ENCODE results near the gene CNOT6. TPM values are rescaled to one million over a fixed set of nuclear protein-coding genes. Genes with fewer than 3 reads are reported as not detected.

Gene CNOT6
- total RNA-seq, 4 donors from 2014 or later: 14.6 to 20.0 (median 19.3) TPM

DNA sequence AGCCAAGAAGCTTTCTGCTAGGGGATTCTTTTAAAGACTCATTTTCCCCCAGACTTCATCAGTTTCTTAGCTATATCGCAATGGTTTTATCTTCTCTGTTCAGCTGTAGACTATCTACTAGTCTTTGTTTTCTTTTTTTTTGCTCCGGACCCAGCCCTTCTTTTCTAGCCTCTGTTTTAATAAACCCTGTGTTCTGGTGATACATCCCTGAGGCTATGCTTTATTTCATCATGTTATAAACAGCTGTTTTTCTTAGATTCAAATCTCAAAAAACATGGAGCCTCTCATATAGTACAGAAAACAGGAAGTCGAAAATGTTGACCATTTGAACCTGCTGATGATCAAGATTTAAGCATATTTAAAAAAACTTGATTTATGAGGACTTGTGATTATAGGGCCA, 59.4 kb downstream of the CNOT6 start:
- WGBS, 2 donors (ENCODE audit: low coverage in 1 of 2): 94 to 100% methylated on average over 3 of the region's 3 CpGs
- Histone ChIP-seq H3K4me1 (peaks cover 0 to 4% (median 0%) of the 10 kb centered on the region in 4 donors), H3K27ac (no peak overlapping the region), H3K4me3 (no peak overlapping the region), H3K9me3 (no peaks in the 10 kb centered on the region), H3K27me3 (no peaks in the 10 kb centered on the region), H3K36me3 (peaks cover 0 to 34% (median 9%) of the 10 kb centered on the region in 4 donors)
- TF ChIP-seq EP300 (IDR thresholded peaks at IDR 0.05; ENCODE audit: low read depth) (no peak), POLR2AphosphoS5 (IDR thresholded peaks at IDR 0.05) (no peak), POLR2A (IDR thresholded peaks at IDR 0.05) (no peak)
- TF ChIP-seq, protein P1, sequence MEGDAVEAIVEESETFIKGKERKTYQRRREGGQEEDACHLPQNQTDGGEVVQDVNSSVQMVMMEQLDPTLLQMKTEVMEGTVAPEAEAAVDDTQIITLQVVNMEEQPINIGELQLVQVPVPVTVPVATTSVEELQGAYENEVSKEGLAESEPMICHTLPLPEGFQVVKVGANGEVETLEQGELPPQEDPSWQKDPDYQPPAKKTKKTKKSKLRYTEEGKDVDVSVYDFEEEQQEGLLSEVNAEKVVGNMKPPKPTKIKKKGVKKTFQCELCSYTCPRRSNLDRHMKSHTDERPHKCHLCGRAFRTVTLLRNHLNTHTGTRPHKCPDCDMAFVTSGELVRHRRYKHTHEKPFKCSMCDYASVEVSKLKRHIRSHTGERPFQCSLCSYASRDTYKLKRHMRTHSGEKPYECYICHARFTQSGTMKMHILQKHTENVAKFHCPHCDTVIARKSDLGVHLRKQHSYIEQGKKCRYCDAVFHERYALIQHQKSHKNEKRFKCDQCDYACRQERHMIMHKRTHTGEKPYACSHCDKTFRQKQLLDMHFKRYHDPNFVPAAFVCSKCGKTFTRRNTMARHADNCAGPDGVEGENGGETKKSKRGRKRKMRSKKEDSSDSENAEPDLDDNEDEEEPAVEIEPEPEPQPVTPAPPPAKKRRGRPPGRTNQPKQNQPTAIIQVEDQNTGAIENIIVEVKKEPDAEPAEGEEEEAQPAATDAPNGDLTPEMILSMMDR (IDR thresholded peaks at IDR 0.05): no peak
- intact Hi-C loops (cut with DNase I; ENCODE audit: low total_unique reads) (no loop called here), in situ Hi-C loops (cut with MboI; ENCODE audit: low pct_ligation_motif_present in 1 of 4, low pct_unique_long_range_greater_than_20kb in 1 of 4, low sequenced_read_pairs in 3 of 4) (no loop called here)
- DNase-seq: no peak

DNA sequence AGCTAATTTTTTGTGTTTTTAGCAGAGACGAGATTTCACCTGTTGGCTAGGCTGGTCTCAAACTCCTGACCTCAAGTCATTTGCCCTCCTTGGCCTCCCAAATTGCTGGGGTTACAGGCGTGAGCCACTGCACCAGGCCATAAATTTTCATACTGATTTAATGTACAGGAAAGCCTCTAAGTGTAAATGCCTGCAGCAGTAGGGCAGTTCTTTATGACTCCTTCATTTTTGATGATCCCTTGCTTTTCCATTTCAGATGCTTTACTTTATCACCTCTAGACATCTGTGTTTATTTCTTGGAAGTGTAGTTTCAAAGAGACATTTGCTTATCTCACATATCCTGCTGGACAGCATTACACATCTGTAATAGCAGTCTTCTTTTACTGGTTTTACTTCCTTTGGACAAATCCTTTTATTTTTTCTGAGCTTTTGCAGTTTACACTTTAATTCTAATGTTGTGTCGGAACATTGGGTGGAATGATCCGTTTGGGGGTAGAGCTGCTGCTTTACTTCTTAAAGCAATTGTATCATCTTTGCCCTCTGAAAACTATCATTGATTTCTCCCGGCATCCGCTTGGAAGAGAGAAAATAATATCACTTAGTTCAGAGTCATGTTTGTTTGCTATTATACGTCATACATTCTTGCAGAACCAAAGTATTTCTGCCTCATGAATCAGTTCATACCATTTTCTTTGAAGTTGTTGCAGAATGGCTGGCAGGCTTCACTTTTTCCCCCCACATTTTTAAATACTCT, 61.2 kb downstream of the CNOT6 start:
- H3K27ac ChIP-seq: no peak overlapping the region
- H3K36me3 ChIP-seq: peaks cover 0 to 36% (median 9%) of the 10 kb centered on the region in 4 donors
- in situ Hi-C loops (cut with MboI; ENCODE audit: low pct_ligation_motif_present in 1 of 4, low pct_unique_long_range_greater_than_20kb in 1 of 4, low sequenced_read_pairs in 3 of 4): no loop called here
- no peak for DNase-seq
- H3K9me3 ChIP-seq: no peaks in the 10 kb centered on the region
- no peaks in the 10 kb centered on the region for H3K27me3 ChIP-seq
- intact Hi-C loops (cut with DNase I; ENCODE audit: low total_unique reads): no loop called here
- no peaks in the 10 kb centered on the region for H3K4me1 ChIP-seq
- H3K4me3 ChIP-seq: no peak overlapping the region
- 81% methylated on average over 7 of the region's 7 CpGs for WGBS, 2 donors (ENCODE audit: low coverage in 1 of 2)
- TF ChIP-seq, protein P1 (IDR thresholded peaks at IDR 0.05): no peak
- TF ChIP-seq POLR2A (IDR thresholded peaks at IDR 0.05) (no peak), EP300 (IDR thresholded peaks at IDR 0.05; ENCODE audit: low read depth) (no peak), POLR2AphosphoS5 (IDR thresholded peaks at IDR 0.05) (no peak)

DNA sequence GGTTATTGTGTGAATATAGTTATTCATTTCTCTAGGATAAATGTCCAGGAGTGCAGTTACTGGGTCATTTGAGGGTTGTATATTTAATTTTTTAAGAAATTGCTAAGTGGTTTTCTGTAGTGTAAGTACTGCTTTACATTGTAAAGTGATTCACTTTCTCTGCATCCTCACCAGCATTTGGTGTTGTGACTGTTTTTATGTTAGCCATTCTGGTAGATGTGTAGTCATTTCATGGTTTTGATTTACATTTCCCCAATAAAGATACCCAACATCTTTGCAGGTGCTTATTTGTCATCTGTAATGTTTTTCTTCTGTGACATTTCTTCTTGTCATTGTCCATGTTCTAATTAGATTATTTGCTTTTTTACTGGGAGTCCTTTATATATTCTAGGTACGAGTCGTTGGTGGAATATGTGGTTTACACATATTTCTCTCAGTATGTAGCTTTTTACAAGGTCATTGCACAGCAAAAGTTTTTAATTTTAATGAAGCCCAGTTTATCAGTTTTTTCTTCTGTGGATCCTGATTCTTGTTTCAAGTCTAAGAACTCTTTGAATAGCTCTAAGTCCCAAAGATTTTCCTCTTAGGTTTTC, 63.1 kb downstream of the CNOT6 start:
- intact Hi-C loops (cut with DNase I; ENCODE audit: low total_unique reads) (no loop called here), in situ Hi-C loops (cut with MboI; ENCODE audit: low pct_ligation_motif_present in 1 of 4, low pct_unique_long_range_greater_than_20kb in 1 of 4, low sequenced_read_pairs in 3 of 4) (no loop called here)
- 85 to 89% methylated on average over 2 of the region's 2 CpGs for WGBS, 2 donors (ENCODE audit: low coverage in 1 of 2)
- Histone ChIP-seq H3K9me3 (no peaks in the 10 kb centered on the region), H3K27me3 (no peaks in the 10 kb centered on the region), H3K27ac (no peak overlapping the region), H3K4me3 (no peak overlapping the region), H3K4me1 (no peaks in the 10 kb centered on the region), H3K36me3 (peaks cover 0 to 20% (median 0%) of the 10 kb centered on the region in 4 donors)
- no peak for DNase-seq
- TF ChIP-seq EP300 (IDR thresholded peaks at IDR 0.05; ENCODE audit: low read depth): no peak
- TF ChIP-seq, protein P1 (IDR thresholded peaks at IDR 0.05): no peak
- no peak for TF ChIP-seq POLR2A (IDR thresholded peaks at IDR 0.05)
- no peak for TF ChIP-seq POLR2AphosphoS5 (IDR thresholded peaks at IDR 0.05)

DNA sequence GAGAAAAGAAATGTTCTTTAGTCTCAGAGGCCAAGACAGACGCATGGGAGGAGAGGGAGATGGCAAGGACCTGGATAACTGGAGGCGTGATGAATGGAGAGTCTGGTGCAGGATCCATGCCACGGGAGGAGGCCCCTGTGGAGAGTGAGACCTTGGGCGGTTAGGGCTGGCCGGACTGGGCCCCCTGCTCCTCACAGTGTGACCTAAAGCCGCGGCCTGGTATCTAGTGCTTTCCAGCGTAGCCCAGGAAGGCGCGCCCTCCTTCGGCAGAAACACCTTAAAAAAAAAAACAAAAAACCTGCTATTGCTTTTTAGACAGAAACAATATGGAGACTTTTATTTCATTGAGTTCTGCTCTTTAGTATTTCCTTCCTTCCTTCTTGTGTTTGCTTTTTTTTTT, 64.1 kb downstream of the CNOT6 start:
- Histone ChIP-seq H3K36me3 (peaks cover 0 to 20% (median 0%) of the 10 kb centered on the region in 4 donors), H3K4me1 (no peaks in the 10 kb centered on the region), H3K27ac (no peak overlapping the region), H3K4me3 (no peak overlapping the region), H3K27me3 (no peaks in the 10 kb centered on the region), H3K9me3 (no peaks in the 10 kb centered on the region)
- no peak for DNase-seq
- in situ Hi-C loops (cut with MboI; ENCODE audit: low pct_ligation_motif_present in 1 of 4, low pct_unique_long_range_greater_than_20kb in 1 of 4, low sequenced_read_pairs in 3 of 4) (no loop called here), intact Hi-C loops (cut with DNase I; ENCODE audit: low total_unique reads) (no loop called here)
- WGBS, 2 donors (ENCODE audit: low coverage in 1 of 2): 95 to 97% methylated on average over 4 to 11 of the region's 11 CpGs
- TF ChIP-seq POLR2AphosphoS5 (IDR thresholded peaks at IDR 0.05) (no peak), POLR2A (IDR thresholded peaks at IDR 0.05) (no peak), EP300 (IDR thresholded peaks at IDR 0.05; ENCODE audit: low read depth) (no peak)
- TF ChIP-seq, protein P1 (IDR thresholded peaks at IDR 0.05): no peak

Data from transverse colon (tissue), 4 donors.